Keratinocyte (primary cell): ENCODE results near the gene KHDC1L. TPM values are rescaled to one million over a fixed set of nuclear protein-coding genes. Genes with fewer than 3 reads are reported as not detected.

Experiments
- DNase-seq: peaks from one replicate; pipeline ENCODE4 v3.0.0-alpha.2; 2011; ENCODE audit warnings: low read depth, missing footprints, low spot score
- FAIRE-seq: peaks from 2 replicates; lab custom pipeline; 2011; peaks lifted over from hg19 to GRCh38; lab: Jason Lieb, UNC
- H2AFZ ChIP-seq: 2 replicates; pipeline ENCODE4 v1.6.0; 2012; ENCODE audit warnings: low read length, control low read depth, inconsistent platforms; ENCODE audit not compliant: control insufficient read depth
- H3K27ac ChIP-seq: 2 replicates; pipeline ENCODE4 v1.5.1; 2011; ENCODE audit warnings: low read length; ENCODE audit not compliant: control insufficient read depth, insufficient read depth
- H3K27me3 ChIP-seq: 3 replicates; pipeline ENCODE4 v1.6.0; 2011; ENCODE audit warnings: low read length; ENCODE audit not compliant: control insufficient read depth, insufficient read depth; ENCODE audit errors: extremely low read depth
- H3K36me3 ChIP-seq, 2 experiments: 2 replicates in 1 of 2; 3 replicates in 1 of 2; pipeline ENCODE4 v1.5.1; 2011; ENCODE audit warnings: low read length in 2 of 2, mild to moderate bottlenecking in 1 of 2; ENCODE audit not compliant: control insufficient read depth in 2 of 2, insufficient read depth in 2 of 2; ENCODE audit errors: extremely low read depth in 1 of 2
- H3K4me1 ChIP-seq: 3 replicates; pipeline ENCODE4 v1.5.1; 2011; ENCODE audit warnings: low read length; ENCODE audit not compliant: control insufficient read depth, insufficient read depth; ENCODE audit errors: extremely low read depth
- H3K4me2 ChIP-seq: 3 replicates; pipeline ENCODE4 v1.6.0; 2011; ENCODE audit warnings: low read depth, low read length; ENCODE audit not compliant: control insufficient read depth, insufficient read depth; ENCODE audit errors: extremely low read depth
- H3K4me3 ChIP-seq, 3 experiments: fragments of 200-600 bp in 1 of 3; sonication (generic) in 1 of 3; 2 replicates in 2 of 3; 3 replicates in 1 of 3; pipeline ENCODE4 v1.5.1; 2011 to 2016; ENCODE audit warnings: low read length in 3 of 3, mild to moderate bottlenecking in 3 of 3, control low read depth in 2 of 3, inconsistent platforms in 1 of 3, low read depth in 1 of 3, mixed read lengths in 1 of 3, mixed run types in 1 of 3, moderate library complexity in 1 of 3; ENCODE audit not compliant: control insufficient read depth in 2 of 3, insufficient read depth in 2 of 3; ENCODE audit errors: extremely low read depth in 1 of 3
- H3K79me2 ChIP-seq: 2 replicates; pipeline ENCODE4 v1.6.0; 2012; ENCODE audit warnings: low read length; ENCODE audit not compliant: control insufficient read depth, insufficient read depth
- H3K9ac ChIP-seq: 3 replicates; pipeline ENCODE4 v1.6.0; 2011; ENCODE audit warnings: low read length; ENCODE audit not compliant: control insufficient read depth, insufficient read depth; ENCODE audit errors: extremely low read depth
- H3K9me1 ChIP-seq: 3 replicates; pipeline ENCODE4 v1.6.0; 2011; ENCODE audit warnings: low read length; ENCODE audit not compliant: control insufficient read depth, insufficient read depth; ENCODE audit errors: extremely low read depth
- H3K9me3 ChIP-seq: 2 replicates; pipeline ENCODE4 v1.5.1; 2012; ENCODE audit warnings: low read depth, low read length; ENCODE audit not compliant: control insufficient read depth
- H4K20me1 ChIP-seq: 3 replicates; pipeline ENCODE4 v1.6.0; 2011; ENCODE audit warnings: low read length; ENCODE audit not compliant: control insufficient read depth, insufficient read depth; ENCODE audit errors: extremely low read depth
- CTCF ChIP-seq, 3 experiments: IDR thresholded peaks in 1 of 3; conservative IDR thresholded peaks in 1 of 3; optimal IDR thresholded peaks in 1 of 3; 2 replicates in 2 of 3; 3 replicates in 1 of 3; pipeline versions ENCODE3 to v1.5.1; 2011; ENCODE audit warnings: low read length in 3 of 3, mild to moderate bottlenecking in 3 of 3, moderate library complexity in 2 of 3, control low read depth in 1 of 3, inconsistent platforms in 1 of 3; ENCODE audit not compliant: insufficient read depth in 2 of 3; ENCODE audit errors: extremely low read depth in 1 of 3
- EZH2 ChIP-seq: IDR thresholded peaks from one replicate; pipeline ENCODE4 v1.6.1; 2012; ENCODE audit warnings: inconsistent platforms, mild to moderate bottlenecking, low read length, moderate library complexity
- dilution Hi-C: fragments of 300-500 bp; cut with MboI; formaldehyde crosslinking; loops from one replicate; pipeline ENCODE4 v1.7.0; 2020; ENCODE audit warnings: low sequenced_read_pairs; ENCODE audit not compliant: extremely low pct_ligation_motif_present
- polyA plus RNA-seq, 5 experiments: library from polyadenylated mRNA; depleted of rRNA in 3 of 5; stranded (reverse) in 3 of 5; stranded (forward) in 1 of 5; unstranded in 1 of 5; fragments of >200 nt; gene quantifications; 1 replicate in 1 of 5; 2 replicates in 3 of 5; 3 replicates in 1 of 5; pipeline versions ENCODE4 v1.2.1 to v1.2.3, GENCODE V29; 2011 to 2012; ENCODE audit warnings: missing spikeins in 2 of 5, low read depth in 1 of 5, low replicate concordance in 1 of 5

The KHDC1L gene
- polyA plus RNA-seq, 1 donor (not counting 4 experiments of a cell fraction or from before 2014, with no cell fraction given), result not detected

GRCh38 chr6:73248192-73248903 is 23.1 kb upstream of the KHDC1L start:
- no peak overlapping the region for H3K9ac ChIP-seq
- no peaks in the 10 kb centered on the region for H3K9me1 ChIP-seq
- H3K4me1 ChIP-seq, result peaks cover 3% of the 10 kb centered on the region
- no peaks in the 10 kb centered on the region for H4K20me1 ChIP-seq
- TF ChIP-seq EZH2 (no peak), CTCF (optimal IDR thresholded peaks at IDR 0.05 in 1 of 3, IDR thresholded peaks at IDR 0.05 in 1 of 3, conservative IDR thresholded peaks at IDR 0.05 in 1 of 3; ENCODE audit: extremely low read depth in 1 of 3, insufficient read depth in 2 of 3, low read length in 3 of 3) (no peak)
- dilution Hi-C loops, result no loop called here
- FAIRE-seq, result no peak
- H3K4me3 ChIP-seq, result no peak overlapping the region
- H3K36me3 ChIP-seq, result no peaks in the 10 kb centered on the region
- no peaks in the 10 kb centered on the region for H3K79me2 ChIP-seq
- no peak overlapping the region for H2AFZ ChIP-seq
- no peaks in the 10 kb centered on the region for H3K9me3 ChIP-seq
- no peak overlapping the region for H3K27ac ChIP-seq
- H3K4me2 ChIP-seq, result no peak overlapping the region
- no peak for DNase-seq
- no peaks in the 10 kb centered on the region for H3K27me3 ChIP-seq

GRCh38 chr6:73242001-73242400 is 16.7 kb upstream of the KHDC1L start:
- dilution Hi-C loops, result no loop called here
- FAIRE-seq, result no peak

More at GRCh38 chr6:73242001-73242400, 16.7 kb upstream of the KHDC1L start:
- H3K27me3 ChIP-seq, result no peaks in the 10 kb centered on the region
- TF ChIP-seq CTCF (optimal IDR thresholded peaks at IDR 0.05 in 1 of 3, IDR thresholded peaks at IDR 0.05 in 1 of 3, conservative IDR thresholded peaks at IDR 0.05 in 1 of 3; ENCODE audit: extremely low read depth in 1 of 3, insufficient read depth in 2 of 3, low read length in 3 of 3) (no peak), EZH2 (no peak)
- no peak overlapping the region for H3K4me3 ChIP-seq
- no peak overlapping the region for H3K9ac ChIP-seq
- peaks cover 3% of the 10 kb centered on the region for H3K4me1 ChIP-seq
- H3K9me1 ChIP-seq, result no peaks in the 10 kb centered on the region
- no peaks in the 10 kb centered on the region for H3K9me3 ChIP-seq
- no peaks in the 10 kb centered on the region for H3K36me3 ChIP-seq
- no peak for DNase-seq
- H3K27ac ChIP-seq, result no peak overlapping the region
- no peak overlapping the region for H2AFZ ChIP-seq
- H4K20me1 ChIP-seq, result no peaks in the 10 kb centered on the region
- H3K4me2 ChIP-seq, result no peak overlapping the region
- no peaks in the 10 kb centered on the region for H3K79me2 ChIP-seq
